Liver (tissue), 9 donors: Measurements from ENCODE around the gene MICU2. TPM values are rescaled to one million over a fixed set of nuclear protein-coding genes. Genes with fewer than 3 reads are reported as not detected.

Experiments
- DNase-seq: peaks from one replicate; pipeline ENCODE4 v3.0.0-alpha.2; 2017; ENCODE audit warnings: low spot score
- H3K27ac ChIP-seq, 2 donors: one replicate each; pipeline ENCODE4 v1.7.0; 2013; ENCODE audit warnings: inconsistent platforms in 2 of 2, low read length in 2 of 2, control low read depth in 1 of 2, low read depth in 1 of 2, mild to moderate bottlenecking in 1 of 2
- H3K27me3 ChIP-seq, 4 donors: one replicate each; pipeline versions ENCODE4 v1.6.1 to v1.7.0; 2013; ENCODE audit warnings: low read length in 3 of 4, inconsistent platforms in 1 of 4, mild to moderate bottlenecking in 1 of 4, moderate library complexity in 1 of 4; ENCODE audit not compliant: control insufficient read depth in 4 of 4, insufficient read depth in 4 of 4
- H3K36me3 ChIP-seq, 4 donors: one replicate each; pipeline versions ENCODE4 v1.6.1 to v1.7.0; 2013; ENCODE audit warnings: low read length in 3 of 4, mild to moderate bottlenecking in 3 of 4, low read depth in 1 of 4, moderate library complexity in 1 of 4; ENCODE audit not compliant: control insufficient read depth in 4 of 4, insufficient read depth in 3 of 4
- H3K4me1 ChIP-seq, 4 donors: one replicate each; pipeline versions ENCODE4 v1.6.1 to v1.7.0; 2013; ENCODE audit warnings: low read length in 3 of 4, mild to moderate bottlenecking in 3 of 4, moderate library complexity in 1 of 4; ENCODE audit not compliant: control insufficient read depth in 4 of 4, insufficient read depth in 4 of 4
- H3K4me3 ChIP-seq, 3 donors: one replicate each; pipeline versions ENCODE4 v1.6.1 to v1.7.0; 2013; ENCODE audit warnings: low read length in 3 of 3, control low read depth in 1 of 3, low read depth in 1 of 3, mild to moderate bottlenecking in 1 of 3
- H3K9ac ChIP-seq, 2 donors: one replicate each; pipeline ENCODE4 v1.7.0; 2013; ENCODE audit warnings: low read length in 2 of 2, mild to moderate bottlenecking in 2 of 2, moderate library complexity in 2 of 2, control low read depth in 1 of 2, low read depth in 1 of 2
- H3K9me3 ChIP-seq, 4 donors: one replicate each; pipeline versions ENCODE4 v1.6.1 to v1.7.0; 2013; ENCODE audit warnings: low read length in 3 of 4; ENCODE audit not compliant: control insufficient read depth in 4 of 4
- ATF3 ChIP-seq: IDR thresholded peaks from 2 replicates; pipeline ENCODE4 v1.6.1; 2016; ENCODE audit warnings: antibody characterized with exemption
- CTCF ChIP-seq: fragments of 150-350 bp; IDR thresholded peaks from 2 replicates; pipeline ENCODE4 v1.5.1; 2017; ENCODE audit warnings: improper control_type of control experiment, low read depth, low read length; ENCODE audit not compliant: missing input control
- EGR1 ChIP-seq, 2 donors: IDR thresholded peaks; 2 replicates each; pipeline ENCODE4 v1.6.1; 2016 to 2018; ENCODE audit warnings: antibody characterized with exemption in 2 of 2, low read depth in 2 of 2
- FOXA1 ChIP-seq: IDR thresholded peaks from 2 replicates; pipeline ENCODE4 v1.6.1; 2016; ENCODE audit warnings: antibody characterized with exemption
- FOXA2 ChIP-seq: IDR thresholded peaks from 2 replicates; pipeline ENCODE4 v1.6.1; 2016; ENCODE audit warnings: antibody characterized with exemption
- GABPA ChIP-seq, 2 donors: IDR thresholded peaks in 1 of 2; conservative IDR thresholded peaks in 1 of 2; 2 replicates each; pipeline ENCODE4 v1.6.1; 2016; ENCODE audit warnings: antibody characterized with exemption in 2 of 2, mild to moderate bottlenecking in 1 of 2, moderate library complexity in 1 of 2
- HNF4A ChIP-seq, 2 donors: conservative IDR thresholded peaks; 2 replicates each; pipeline ENCODE4 v1.6.1; 2016; ENCODE audit warnings: antibody characterized with exemption in 2 of 2, mild to moderate bottlenecking in 2 of 2
- HNF4G ChIP-seq: IDR thresholded peaks from 2 replicates; pipeline ENCODE4 v1.6.1; 2016; ENCODE audit warnings: antibody characterized with exemption
- JUND ChIP-seq, 2 donors: IDR thresholded peaks; 2 replicates each; pipeline ENCODE4 v1.6.1; 2016; ENCODE audit warnings: antibody characterized with exemption in 2 of 2
- MAX ChIP-seq: IDR thresholded peaks from 2 replicates; pipeline ENCODE4 v1.6.1; 2016; ENCODE audit warnings: antibody characterized with exemption
- NR2F2 ChIP-seq: IDR thresholded peaks from 2 replicates; pipeline ENCODE4 v1.6.1; 2016; ENCODE audit warnings: antibody characterized with exemption
- RAD21 ChIP-seq, 2 donors: IDR thresholded peaks; 2 replicates each; pipeline ENCODE4 v1.6.1; 2016; ENCODE audit warnings: antibody characterized with exemption in 2 of 2, mild to moderate bottlenecking in 2 of 2
- REST ChIP-seq: IDR thresholded peaks from 2 replicates; pipeline ENCODE4 v1.6.1; 2016; ENCODE audit warnings: antibody characterized with exemption, mild to moderate bottlenecking
- RXRA ChIP-seq, 2 donors: IDR thresholded peaks; 2 replicates each; pipeline ENCODE4 v1.6.1; 2017 to 2018; ENCODE audit warnings: antibody characterized with exemption in 2 of 2, mild to moderate bottlenecking in 1 of 2
- SP1 ChIP-seq: IDR thresholded peaks from 2 replicates; pipeline ENCODE4 v1.6.1; 2018; ENCODE audit warnings: antibody characterized with exemption, mild to moderate bottlenecking
- TAF1 ChIP-seq: conservative IDR thresholded peaks from 2 replicates; pipeline ENCODE4 v1.6.1; 2016; ENCODE audit warnings: antibody characterized with exemption, mild to moderate bottlenecking
- YY1 ChIP-seq: IDR thresholded peaks from 2 replicates; pipeline ENCODE4 v1.6.1; 2016; ENCODE audit warnings: antibody characterized with exemption, mild to moderate bottlenecking
- WGBS: extraction: QIAGEN DNeasy Blood & Tissue Kit; methylation state at CpG from one replicate; pipeline ENCODE4 v1.1.7; 2013; 5-methylcytosine and 5-hydroxymethylcytosine counted together
- polyA plus RNA-seq, 2 donors: library from polyadenylated mRNA; stranded (reverse) in 1 of 2; unstranded in 1 of 2; fragments of 200-250 nt in 1 of 2; fragments of >200 nt in 1 of 2; fragmentation: Nextera tagmentation in 1 of 2; extraction: Ambion mirVana in 1 of 2; gene quantifications; one replicate each; pipeline versions ENCODE4 v1.2.1 to v1.2.3, GENCODE V29; 2013 to 2015
- total RNA-seq, 2 donors: library from RNA; depleted of rRNA; stranded (reverse); fragments of >200 nt; gene quantifications; one replicate each; pipeline ENCODE4 v1.2.3, GENCODE V29; 2014
- TF ChIP-seq, protein P1 (sequence below): IDR thresholded peaks from 2 replicates; pipeline ENCODE4 v1.6.1; 2016; ENCODE audit warnings: antibody characterized with exemption
- donor health status: healthy.
- donor health status: healthy.
- donor health status: healthy.
- donor health status: healthy.
- donor health status: healthy.

MICU2 gene
- total and polyA plus RNA-seq, 4 donors = 19.4 to 42.9 (median 24.8) TPM

DNA sequence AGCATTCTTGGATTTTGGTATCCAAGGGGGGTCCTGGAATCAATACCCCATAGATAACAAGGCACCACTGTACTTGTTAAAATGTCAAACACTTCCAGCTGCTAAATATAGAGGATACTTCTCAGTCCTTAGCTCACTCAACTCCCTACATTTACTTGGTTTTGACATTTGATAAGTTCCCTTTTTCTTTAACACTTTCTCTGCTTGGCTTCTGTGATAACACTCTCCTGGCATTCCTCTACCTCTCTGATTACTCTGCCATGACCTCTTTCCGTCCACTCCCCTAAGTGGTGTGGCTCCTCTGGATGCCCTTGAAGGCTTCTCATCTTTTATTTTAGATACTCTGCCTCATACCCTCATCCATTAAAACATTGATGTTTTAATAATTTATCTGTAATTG, 65.2 kb downstream of the MICU2 start:
- TF ChIP-seq CTCF (no peak), EGR1 (IDR thresholded peaks at IDR 0.05; ENCODE audit: low read depth in 2 of 2) (no peak), YY1 (no peak), RXRA (IDR thresholded peaks at IDR 0.05) (no peak), HNF4G (no peak), SP1 (no peak)
- no peak overlapping the region for H3K4me3 ChIP-seq
- no peaks in the 10 kb centered on the region for H3K9me3 ChIP-seq
- peaks cover 2 to 10% (median 6%) of the 10 kb centered on the region in 4 donors for H3K4me1 ChIP-seq
- no peak overlapping the region for H3K27ac ChIP-seq
- DNase-seq = no peak
- 95% methylated on average over 1 of the region's 1 CpG for WGBS
- peaks cover 0 to 2% (median 0%) of the 10 kb centered on the region in 4 donors for H3K36me3 ChIP-seq
- no peaks in the 10 kb centered on the region for H3K27me3 ChIP-seq
- H3K9ac ChIP-seq = no peak overlapping the region

- 98% methylated on average over 4 of the region's 4 CpGs for WGBS
- Histone ChIP-seq H3K4me3 (no peak overlapping the region), H3K36me3 (peaks cover 0 to 2% (median 0%) of the 10 kb centered on the region in 4 donors), H3K27me3 (no peaks in the 10 kb centered on the region), H3K9ac (no peak overlapping the region), H3K9me3 (no peaks in the 10 kb centered on the region), H3K4me1 (peaks cover 2 to 10% (median 6%) of the 10 kb centered on the region in 4 donors), H3K27ac (no peak overlapping the region)
- no peak for DNase-seq
- TF ChIP-seq TAF1 (no peak), HNF4A (conservative IDR thresholded peaks at IDR 0.05) (no peak), RAD21 (IDR thresholded peaks at IDR 0.05) (no peak), NR2F2 (no peak), MAX (no peak), REST (no peak), HNF4G (no peak), ATF3 (no peak), FOXA2 (no peak), SP1 (no peak), EGR1 (IDR thresholded peaks at IDR 0.05; ENCODE audit: low read depth in 2 of 2) (no peak), GABPA (IDR thresholded peaks at IDR 0.05 in 1 of 2, conservative IDR thresholded peaks at IDR 0.05 in 1 of 2) (no peak), FOXA1 (no peak), YY1 (no peak), JUND (IDR thresholded peaks at IDR 0.05) (no peak), CTCF (no peak), RXRA (IDR thresholded peaks at IDR 0.05) (no peak)
- TF ChIP-seq, protein P1, sequence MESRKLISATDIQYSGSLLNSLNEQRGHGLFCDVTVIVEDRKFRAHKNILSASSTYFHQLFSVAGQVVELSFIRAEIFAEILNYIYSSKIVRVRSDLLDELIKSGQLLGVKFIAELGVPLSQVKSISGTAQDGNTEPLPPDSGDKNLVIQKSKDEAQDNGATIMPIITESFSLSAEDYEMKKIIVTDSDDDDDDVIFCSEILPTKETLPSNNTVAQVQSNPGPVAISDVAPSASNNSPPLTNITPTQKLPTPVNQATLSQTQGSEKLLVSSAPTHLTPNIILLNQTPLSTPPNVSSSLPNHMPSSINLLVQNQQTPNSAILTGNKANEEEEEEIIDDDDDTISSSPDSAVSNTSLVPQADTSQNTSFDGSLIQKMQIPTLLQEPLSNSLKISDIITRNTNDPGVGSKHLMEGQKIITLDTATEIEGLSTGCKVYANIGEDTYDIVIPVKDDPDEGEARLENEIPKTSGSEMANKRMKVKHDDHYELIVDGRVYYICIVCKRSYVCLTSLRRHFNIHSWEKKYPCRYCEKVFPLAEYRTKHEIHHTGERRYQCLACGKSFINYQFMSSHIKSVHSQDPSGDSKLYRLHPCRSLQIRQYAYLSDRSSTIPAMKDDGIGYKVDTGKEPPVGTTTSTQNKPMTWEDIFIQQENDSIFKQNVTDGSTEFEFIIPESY = no peak
These were observed 65.7 kb downstream of the MICU2 start for GRCh38 chr13:21538280-21538679.
